ENCODE data around the gene C16orf90.

The C16orf90 gene

DNA sequence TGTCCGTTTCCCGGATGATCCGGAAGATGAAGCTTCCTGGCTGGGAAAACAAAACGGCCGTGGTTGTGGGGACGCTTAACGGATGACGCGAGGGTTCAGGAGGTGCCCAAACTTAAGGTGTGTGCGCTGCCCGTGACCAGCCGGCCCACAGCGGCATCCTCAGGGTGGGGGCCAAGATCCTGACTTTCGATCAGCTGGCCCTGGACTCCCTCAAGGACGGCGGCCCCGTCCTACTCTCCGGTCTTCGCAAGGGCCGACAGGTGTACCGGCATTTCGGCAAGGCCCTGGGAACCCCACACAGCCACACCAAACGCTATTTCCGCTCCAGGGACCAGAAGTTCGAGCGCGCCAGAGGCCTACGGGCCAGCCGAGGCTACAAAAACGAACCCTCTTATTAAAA lies 1.1 kb upstream of the C16orf90 start:
- DNase-seq (ENCODE audit: low read depth, low spot score) = no peak
- H3K4me3 ChIP-seq (ENCODE audit: low read depth, low read length) = no peak overlapping the region
- TF ChIP-seq, protein P1, sequence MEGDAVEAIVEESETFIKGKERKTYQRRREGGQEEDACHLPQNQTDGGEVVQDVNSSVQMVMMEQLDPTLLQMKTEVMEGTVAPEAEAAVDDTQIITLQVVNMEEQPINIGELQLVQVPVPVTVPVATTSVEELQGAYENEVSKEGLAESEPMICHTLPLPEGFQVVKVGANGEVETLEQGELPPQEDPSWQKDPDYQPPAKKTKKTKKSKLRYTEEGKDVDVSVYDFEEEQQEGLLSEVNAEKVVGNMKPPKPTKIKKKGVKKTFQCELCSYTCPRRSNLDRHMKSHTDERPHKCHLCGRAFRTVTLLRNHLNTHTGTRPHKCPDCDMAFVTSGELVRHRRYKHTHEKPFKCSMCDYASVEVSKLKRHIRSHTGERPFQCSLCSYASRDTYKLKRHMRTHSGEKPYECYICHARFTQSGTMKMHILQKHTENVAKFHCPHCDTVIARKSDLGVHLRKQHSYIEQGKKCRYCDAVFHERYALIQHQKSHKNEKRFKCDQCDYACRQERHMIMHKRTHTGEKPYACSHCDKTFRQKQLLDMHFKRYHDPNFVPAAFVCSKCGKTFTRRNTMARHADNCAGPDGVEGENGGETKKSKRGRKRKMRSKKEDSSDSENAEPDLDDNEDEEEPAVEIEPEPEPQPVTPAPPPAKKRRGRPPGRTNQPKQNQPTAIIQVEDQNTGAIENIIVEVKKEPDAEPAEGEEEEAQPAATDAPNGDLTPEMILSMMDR (IDR thresholded peaks at IDR 0.05; ENCODE audit: low read depth, low read length) = no peak
- in situ Hi-C loops (cut with HindIII; ENCODE audit: low sequenced_read_pairs) = no loop called here

DNA sequence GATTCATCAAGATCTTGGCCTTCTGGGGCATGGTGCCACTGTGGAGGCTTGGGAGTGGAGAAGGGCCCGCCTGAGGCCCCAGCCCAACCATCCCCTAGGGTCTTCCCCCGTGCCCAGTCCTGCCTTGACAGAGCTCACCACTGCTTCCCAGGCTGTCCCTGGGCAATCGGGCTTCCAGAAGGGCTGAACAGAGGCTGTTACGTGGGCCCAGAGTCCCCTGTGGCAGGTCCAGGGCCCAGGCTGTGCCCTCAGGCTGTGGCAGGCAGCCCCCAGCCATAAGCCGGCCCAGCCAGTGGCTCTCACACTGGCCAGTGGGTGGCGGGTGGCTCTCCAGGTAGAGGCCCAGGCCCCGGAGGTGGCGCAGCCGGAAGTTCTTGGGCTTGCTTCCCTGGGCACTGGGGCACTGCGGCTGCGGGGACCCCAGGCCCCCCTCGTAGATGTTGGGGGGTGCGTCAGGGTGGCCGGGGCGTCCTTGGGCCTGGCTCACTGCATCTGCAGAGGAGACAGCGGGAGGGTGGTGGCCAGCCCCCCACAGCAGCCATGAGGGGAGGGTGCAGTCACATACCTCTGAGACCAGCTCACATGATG lies 809 bp downstream of the C16orf90 start:
- DNase-seq (ENCODE audit: low read depth, low spot score) = no peak
- no peak overlapping the region for H3K4me3 ChIP-seq (ENCODE audit: low read depth, low read length)
- TF ChIP-seq, protein P1 (IDR thresholded peaks at IDR 0.05; ENCODE audit: low read depth, low read length) = no peak
- in situ Hi-C loops (cut with HindIII; ENCODE audit: low sequenced_read_pairs) = no loop called here

DNA sequence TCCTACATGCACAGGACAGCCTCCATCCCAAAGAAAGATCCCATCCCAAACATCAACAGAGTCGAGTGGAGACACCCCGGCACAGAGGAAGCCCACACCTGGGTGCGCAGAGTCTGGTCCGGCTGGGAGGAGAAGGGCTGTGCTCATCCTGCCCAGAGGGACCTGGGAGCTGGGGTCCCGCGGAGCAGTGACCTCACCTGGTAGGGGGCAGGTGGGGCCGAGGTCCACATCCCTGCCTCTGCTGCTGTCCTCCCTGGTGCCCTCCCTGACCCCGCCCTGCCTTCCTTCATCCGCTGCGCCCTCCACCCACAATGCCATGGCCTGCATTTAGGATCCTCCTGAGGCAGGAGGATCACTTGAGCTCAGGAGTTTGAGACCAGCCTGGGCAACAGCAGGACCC lies 2.9 kb downstream of the C16orf90 start:
- TF ChIP-seq, protein P1 (IDR thresholded peaks at IDR 0.05; ENCODE audit: low read depth, low read length) = no peak
- in situ Hi-C loops (cut with HindIII; ENCODE audit: low sequenced_read_pairs) = no loop called here
- DNase-seq (ENCODE audit: low read depth, low spot score) = no peak
- no peak overlapping the region for H3K4me3 ChIP-seq (ENCODE audit: low read depth, low read length)

DNA sequence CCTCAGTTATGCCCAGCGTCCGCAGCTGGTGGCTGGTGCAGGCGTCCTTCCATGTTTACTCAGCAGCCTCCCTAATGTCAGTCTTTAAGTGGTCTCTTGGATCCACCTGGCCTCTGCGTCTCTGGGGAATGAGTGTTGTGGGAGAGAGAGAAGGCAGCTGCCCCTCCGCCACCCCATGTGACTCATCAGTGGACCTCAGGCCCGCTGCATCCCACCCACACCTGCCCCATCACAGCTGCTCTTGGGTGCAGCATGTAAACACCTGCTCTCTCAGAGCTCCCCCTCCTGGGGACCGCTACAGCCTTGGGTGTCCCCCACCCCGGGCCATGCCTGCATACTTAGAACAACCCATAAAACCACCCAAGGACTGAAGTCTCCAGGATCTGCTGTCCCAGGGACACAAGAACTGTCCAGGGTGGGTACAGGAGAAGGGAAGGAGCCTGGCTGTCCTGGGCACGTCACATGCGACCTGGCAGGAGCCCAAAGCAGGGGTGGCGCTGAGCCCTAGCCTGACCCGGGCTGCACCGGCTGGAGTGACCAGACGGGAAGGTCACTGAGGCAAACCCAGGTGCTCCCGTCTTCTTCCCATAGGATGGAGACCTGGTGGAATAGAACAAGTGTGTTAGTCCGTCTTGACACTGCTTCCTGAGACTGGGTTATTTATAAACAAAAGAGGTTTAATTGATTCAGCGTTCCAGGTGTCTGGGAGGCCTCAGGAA lies 4.2 kb downstream of the C16orf90 start:
- in situ Hi-C loops (cut with HindIII; ENCODE audit: low sequenced_read_pairs) = no loop called here
- DNase-seq (ENCODE audit: low read depth, low spot score) = no peak
- no peak overlapping the region for H3K4me3 ChIP-seq (ENCODE audit: low read depth, low read length)
- TF ChIP-seq, protein P1 (IDR thresholded peaks at IDR 0.05; ENCODE audit: low read depth, low read length) = no peak

DNA sequence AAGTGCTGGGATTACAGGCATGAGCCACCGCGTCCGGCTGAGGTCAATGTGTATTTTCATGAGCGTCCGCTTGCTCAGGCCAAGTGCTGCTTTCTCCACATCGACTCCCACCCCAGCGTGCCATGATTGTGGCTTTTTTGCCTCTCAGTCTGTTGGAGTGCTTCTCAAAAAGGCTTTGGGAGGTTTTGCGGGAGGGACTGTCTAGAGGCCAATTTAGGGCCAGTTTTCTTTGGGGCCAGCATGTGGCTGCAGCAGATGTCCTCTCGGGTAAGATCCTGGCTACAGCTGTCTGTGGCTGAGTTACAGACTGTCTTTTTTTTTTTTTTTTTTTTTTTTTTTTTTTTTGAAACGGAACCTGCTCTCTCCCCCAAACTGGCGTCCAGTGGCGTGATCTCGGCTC lies 6.5 kb downstream of the C16orf90 start:
- DNase-seq (ENCODE audit: low read depth, low spot score) = no peak
- in situ Hi-C loops (cut with HindIII; ENCODE audit: low sequenced_read_pairs) = no loop called here
- TF ChIP-seq, protein P1 (IDR thresholded peaks at IDR 0.05; ENCODE audit: low read depth, low read length) = no peak
- no peak overlapping the region for H3K4me3 ChIP-seq (ENCODE audit: low read depth, low read length)

DNA sequence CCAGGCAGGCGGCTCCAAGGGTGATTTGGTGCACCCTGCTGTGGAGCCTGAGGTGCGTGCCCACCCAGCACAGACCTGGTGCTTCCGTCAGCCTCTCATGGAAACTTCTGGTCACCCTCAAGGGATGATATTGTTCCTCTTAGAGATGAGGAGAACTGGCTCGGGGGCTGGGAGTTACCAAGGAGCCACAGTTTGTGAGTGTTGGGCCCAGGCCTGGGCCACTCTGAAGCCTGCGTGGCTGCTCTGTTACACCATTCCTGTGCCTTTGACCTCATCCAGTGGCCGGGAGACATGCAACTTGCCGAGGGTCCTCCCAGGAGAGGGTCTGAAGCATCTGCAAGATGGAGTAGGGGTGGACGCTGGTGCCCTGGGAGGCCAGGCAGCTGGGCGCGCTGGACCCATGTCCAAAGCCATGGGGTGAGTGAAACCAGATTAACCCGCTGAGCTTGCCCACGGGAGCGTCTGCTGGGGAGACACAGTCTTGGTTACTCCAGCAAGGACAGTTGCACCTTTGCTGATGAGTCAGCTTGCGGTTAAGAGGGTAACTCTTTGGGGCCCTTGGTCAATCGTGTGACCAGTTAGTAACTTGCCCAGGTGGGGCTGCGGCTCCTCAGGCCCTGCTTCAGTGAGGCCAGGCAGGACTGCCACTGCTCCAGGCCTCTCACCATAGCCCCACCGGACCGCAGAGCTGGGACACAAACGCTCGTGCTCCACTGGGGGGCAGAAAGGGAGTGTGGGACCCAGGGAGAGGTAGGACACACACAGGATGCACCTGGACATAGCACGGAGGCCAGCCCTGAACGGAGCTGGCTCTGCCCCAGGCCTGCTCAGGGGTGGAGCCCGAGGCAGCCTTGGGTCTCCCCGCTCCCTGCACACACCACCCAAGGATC lies 7.5 kb downstream of the C16orf90 start:
- TF ChIP-seq, protein P1 (IDR thresholded peaks at IDR 0.05; ENCODE audit: low read depth, low read length) = no peak
- H3K4me3 ChIP-seq (ENCODE audit: low read depth, low read length) = no peak overlapping the region

More for the DNA sequence above, 7.5 kb downstream of the C16orf90 start:
- in situ Hi-C loops (cut with HindIII; ENCODE audit: low sequenced_read_pairs) = no loop called here
- no peak for DNase-seq (ENCODE audit: low read depth, low spot score)
